ENCODE data around the gene NT5C1B.

NT5C1B gene

GRCh38 chr2:18599509-18600254 lies 10.3 kb upstream of the NT5C1B start:
- no peak for DNase-seq (ENCODE audit: low spot score)

- no peak for DNase-seq (ENCODE audit: low spot score)
Observed at GRCh38 chr2:18598848-18599484, 9.6 kb upstream of the NT5C1B start.

DNA sequence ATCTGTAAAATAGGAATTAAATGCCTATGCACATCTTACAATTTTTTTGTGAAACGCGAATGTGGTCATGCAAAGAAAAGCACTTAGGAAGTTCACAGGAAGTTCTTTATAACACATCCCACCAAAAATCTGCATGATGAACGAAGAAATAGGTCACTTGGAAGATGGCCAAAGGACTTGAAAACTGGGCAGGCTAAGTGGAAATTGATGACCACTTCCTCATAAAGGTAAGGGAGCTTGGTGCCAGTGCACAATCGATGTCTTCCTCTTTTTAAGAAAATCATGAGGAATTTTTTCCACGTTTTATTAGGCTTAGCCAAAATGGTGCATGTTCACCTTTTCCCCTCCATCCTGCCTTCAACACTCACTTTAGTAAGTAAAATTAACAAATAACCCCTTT lies 8.2 kb upstream of the NT5C1B start:
- DNase-seq (ENCODE audit: low spot score) = no peak

DNA sequence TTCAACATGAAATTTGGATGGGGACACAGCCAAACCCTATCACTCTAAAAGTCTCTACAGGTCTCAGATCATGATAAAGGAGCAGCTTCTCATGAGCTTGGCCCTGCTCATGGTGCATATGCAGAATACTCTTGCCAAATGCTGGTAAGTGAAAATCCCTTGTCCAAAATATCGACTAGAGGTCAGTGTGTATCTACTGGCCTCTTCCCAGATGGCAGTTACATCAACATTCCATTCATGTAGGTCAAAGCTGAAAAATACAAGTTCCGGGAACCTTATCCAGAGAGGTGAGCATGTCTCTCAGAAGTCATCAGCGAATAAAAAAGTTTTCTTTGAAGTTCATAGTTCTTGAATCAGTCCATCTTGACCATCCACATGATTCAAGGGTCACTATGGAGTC lies 7.6 kb upstream of the NT5C1B start:
- no peak for DNase-seq (ENCODE audit: low spot score)

GRCh38 chr2:18593496-18593895 lies 4.1 kb upstream of the NT5C1B start:
- no peak for DNase-seq (ENCODE audit: low spot score)

- no peak for DNase-seq (ENCODE audit: low spot score)
Observed at GRCh38 chr2:18592372-18592771, 3.0 kb upstream of the NT5C1B start.

DNA sequence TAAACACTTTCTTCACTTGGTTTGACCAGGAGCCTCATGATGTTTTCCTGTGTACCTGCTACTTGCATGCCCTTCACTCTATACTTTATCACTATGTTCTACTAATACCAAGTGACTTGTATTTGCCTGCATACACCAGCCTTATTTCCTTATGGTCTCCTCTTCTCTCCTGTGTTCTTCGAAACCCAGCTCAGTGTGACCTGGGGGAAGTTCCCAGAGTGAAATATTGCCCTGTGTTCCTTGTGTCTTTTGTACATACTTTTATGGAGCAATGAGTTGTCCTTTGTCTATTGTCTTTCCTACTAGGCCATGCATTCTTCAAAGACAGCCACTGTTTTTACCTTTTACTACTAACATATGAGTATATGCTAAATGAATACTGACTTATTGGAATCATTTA lies 567 bp downstream of the NT5C1B start:
- DNase-seq (ENCODE audit: low spot score) = no peak

GRCh38 chr2:18588049-18588448 lies 1.3 kb downstream of the NT5C1B start:
- no peak for DNase-seq (ENCODE audit: low spot score)

DNA sequence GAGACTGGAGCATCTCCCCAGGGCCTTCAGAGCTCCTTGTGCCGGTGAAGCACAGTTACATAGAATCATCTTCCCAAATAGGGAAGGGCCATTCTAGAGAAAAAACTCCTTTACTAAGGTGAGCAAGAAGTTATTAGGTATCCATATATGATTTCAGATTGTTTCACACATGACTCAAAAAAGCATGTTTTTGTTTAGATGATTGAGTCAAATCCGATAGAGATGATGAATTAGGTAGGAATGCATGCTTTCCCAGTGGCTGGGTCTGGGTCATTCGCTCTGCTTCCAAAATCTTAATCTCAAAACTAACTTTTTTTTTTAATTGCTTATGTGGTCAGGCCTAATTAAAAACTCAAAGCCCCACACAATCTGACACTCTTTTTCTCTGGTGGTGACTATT lies 3.8 kb downstream of the NT5C1B start:
- peak; percentile 20 for DNase-seq (ENCODE audit: low spot score)

DNA sequence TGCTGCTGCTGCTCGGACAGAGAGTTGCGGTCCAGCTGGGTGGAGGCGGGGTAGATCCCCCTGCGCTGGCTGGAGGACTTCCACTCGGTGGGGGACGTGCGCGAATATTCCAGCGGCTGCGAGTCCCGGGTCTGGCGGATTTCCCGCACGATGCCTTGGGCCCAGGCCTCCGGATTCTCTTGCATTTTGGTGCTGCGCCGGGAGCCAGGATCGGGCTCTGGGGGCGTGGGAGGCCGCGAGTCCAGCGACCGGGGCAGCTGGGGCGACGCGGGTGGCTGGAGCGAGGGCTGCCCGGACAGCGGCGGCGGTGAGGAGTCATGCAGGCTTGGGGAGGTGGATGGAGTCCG lies 4.8 kb downstream of the NT5C1B start:
- no peak for DNase-seq (ENCODE audit: low spot score)

- no peak for DNase-seq (ENCODE audit: low spot score)
Observed at GRCh38 chr2:18583905-18584607, 5.3 kb downstream of the NT5C1B start.

DNA sequence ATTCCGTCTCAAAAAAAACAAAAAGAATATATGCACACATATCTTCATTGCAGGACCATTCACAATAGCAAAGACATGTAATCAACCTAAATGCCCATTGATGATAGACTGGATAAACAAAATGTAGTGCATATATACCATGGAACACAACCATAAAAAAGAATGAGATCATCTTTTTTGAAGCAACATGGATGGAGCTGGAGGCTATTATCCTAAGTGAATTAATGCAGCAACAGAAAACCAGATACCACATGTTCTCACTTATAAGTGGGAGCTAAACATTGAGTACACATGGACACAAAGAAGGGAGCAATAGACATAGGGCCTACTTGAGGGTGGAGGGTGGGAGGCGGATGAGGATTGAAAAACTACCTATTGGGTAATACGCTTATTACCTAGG lies 8.8 kb downstream of the NT5C1B start:
- DNase-seq (ENCODE audit: low spot score) = no peak

DNA sequence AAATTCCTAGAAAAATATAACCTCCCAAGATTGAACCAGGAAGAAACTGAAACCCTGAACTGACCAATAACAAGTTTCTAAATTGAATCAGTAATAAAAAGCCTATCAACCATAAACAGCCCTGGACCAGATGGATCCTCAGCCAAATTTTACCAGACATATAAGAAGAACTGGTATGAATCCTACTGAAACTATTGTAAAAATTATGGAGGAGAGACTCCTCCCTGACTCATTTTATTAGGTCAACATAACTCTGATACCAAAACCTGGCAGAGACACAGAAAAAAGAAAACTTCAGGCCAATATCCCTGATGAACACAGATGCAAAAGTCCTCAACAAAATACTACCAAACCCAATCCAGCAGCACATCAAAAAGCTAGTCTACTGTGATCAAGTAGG lies 11.3 kb downstream of the NT5C1B start:
- DNase-seq (ENCODE audit: low spot score) = no peak

GRCh38 chr2:18566145-18566769 lies 23.1 kb downstream of the NT5C1B start:
- DNase-seq (ENCODE audit: low spot score) = no peak

DNA sequence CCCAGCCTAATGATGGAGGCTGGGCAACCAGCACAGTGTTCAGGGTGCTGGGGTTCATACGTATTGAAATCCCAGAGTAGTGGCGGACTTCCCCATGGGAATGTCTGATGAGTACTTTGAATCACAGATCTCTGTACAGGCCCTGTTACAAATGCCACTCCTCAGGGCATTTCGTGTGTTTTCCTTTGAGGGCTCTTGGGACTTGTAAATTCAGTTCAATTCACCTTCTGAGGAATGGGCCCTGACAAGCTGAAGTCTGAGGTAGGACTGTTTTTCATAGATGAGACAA lies 28.6 kb downstream of the NT5C1B start:
- no peak for DNase-seq (ENCODE audit: low spot score)

GRCh38 chr2:18560031-18560796 lies 29.2 kb downstream of the NT5C1B start, which contains the start of gene RDH14:
Gene RDH14 (minus strand): TSS chr2:18560653. CDS start chr2:18560572, 81 bp downstream.
- DNase-seq (ENCODE audit: low spot score) = peak; percentile 93

DNA sequence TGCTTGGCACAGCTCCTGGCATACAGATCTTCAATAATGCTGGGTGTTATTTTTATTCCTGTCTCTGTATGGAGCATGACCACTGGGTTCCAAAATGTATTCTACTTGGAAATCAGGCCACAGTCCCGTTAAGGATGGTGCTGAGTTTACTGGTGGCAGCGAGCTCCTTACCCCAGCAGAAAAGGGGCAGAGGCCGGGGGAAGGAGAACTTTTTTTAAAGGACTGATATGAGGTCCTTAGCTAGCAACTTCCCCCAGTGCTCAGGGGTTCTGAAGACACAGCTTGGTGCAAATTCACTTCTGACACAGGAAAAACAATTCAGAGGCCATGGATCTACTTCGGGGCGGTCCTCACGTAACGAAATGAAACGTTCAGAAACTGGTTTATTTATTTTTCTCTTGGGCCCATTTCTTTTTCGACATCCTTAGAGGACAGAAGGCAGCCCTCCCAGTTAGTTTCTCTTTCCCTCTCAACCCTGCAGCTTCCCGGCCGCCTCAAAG lies 29.8 kb downstream of the NT5C1B start:
- peak; percentile 10 for DNase-seq (ENCODE audit: low spot score)

DNA sequence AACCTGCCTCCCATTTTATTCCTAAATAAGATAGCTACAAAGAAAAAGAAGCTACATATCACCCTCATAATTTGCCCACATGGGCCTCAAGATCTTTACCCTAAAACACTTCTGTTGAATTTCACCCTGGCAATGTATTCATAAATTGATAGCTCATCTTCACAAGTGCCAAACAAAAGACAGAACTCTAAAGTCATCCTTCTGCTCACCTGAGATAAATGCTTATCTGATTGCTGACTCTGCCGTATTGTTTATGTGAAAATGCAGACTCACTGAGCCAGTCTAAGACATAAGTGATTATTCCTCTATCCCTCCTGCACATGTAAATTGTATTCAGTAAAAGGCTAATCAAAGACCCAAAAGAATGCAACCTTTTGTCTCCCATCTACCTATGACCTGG lies 30.9 kb downstream of the NT5C1B start:
- no peak for DNase-seq (ENCODE audit: low spot score)

GRCh38 chr2:18557121-18557520 lies 32.2 kb downstream of the NT5C1B start:
- no peak for DNase-seq (ENCODE audit: low spot score)

- DNase-seq (ENCODE audit: low spot score) = no peak
Observed at GRCh38 chr2:18552351-18553077, 36.9 kb downstream of the NT5C1B start.

DNA sequence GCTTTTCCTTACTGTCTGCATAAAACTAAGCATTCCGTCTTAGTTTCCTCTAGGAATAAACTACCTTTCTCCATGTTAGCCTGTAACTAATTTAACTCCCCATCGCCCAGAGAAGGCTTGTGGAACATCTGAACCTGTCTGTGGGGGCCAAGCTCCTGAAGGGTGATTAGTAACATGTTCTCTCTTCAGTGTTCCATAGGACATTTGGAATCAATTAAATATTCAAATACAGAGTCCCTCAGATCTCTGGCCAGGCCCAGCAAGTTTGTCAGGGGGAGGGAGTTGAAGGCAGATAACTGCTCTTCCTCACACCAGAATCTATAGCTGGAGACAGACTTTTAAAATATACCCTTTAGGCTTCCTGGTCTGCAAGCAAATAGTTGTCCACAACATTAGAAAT lies 37.7 kb downstream of the NT5C1B start:
- no peak for DNase-seq (ENCODE audit: low spot score)
